ENCODE results near the gene MILR1. TPM values are rescaled to one million over a fixed set of nuclear protein-coding genes. Genes with fewer than 3 reads are reported as not detected.
A peak's percentile ranks its signal among the peaks of the same experiment; 100 is the strongest.
"Not testable (repeated sequence)": the region's sequence is repeated elsewhere in the genome, so short reads cannot be mapped to it uniquely, and the experiment has no call there.

Gene MILR1
- total RNA-seq, 2 donors from 2014 or later: 10.0 to 28.8 TPM

DNA sequence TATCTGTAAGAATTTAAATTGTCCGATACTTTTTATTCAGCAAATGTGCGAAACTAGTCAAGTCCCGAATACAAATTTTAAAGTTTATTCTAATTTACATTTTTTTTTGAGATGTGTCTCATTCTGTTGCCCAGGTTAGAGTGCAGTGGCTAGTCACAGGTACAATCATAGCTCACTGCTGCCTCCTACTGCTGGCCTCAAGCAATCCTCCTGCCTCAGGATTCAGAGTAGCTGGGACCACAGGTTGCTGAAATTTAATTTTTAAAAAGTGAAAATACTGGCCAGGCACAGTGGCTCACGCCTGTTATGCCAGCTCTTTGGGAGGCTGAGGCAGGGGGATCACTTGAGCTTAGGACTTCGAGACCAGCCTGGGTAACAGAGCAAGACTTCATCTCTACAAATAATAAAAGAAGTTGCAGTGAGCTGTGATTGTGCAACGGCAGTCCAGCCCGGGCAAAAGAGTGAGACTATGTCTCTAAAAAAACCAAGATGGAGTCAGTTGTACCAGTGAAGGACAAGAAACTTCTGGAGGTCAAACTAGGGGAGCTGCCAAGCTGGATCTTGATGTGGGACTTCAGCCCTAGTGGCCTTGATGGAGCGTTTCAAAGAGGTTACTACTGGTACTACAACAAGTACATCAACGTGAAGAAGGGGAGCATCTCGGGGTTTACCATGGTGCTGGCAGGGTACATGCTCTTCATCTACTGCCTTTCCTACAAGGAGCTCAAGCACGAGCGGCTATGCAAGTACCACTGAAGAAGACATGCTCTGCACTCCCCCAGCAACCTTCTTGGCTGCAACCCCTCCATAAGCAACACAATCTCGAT lies 42.3 kb downstream of the MILR1 start:
- H3K27ac ChIP-seq: no peak overlapping the region
- no peak overlapping the region for H3K4me3 ChIP-seq
- TF ChIP-seq, protein P1, sequence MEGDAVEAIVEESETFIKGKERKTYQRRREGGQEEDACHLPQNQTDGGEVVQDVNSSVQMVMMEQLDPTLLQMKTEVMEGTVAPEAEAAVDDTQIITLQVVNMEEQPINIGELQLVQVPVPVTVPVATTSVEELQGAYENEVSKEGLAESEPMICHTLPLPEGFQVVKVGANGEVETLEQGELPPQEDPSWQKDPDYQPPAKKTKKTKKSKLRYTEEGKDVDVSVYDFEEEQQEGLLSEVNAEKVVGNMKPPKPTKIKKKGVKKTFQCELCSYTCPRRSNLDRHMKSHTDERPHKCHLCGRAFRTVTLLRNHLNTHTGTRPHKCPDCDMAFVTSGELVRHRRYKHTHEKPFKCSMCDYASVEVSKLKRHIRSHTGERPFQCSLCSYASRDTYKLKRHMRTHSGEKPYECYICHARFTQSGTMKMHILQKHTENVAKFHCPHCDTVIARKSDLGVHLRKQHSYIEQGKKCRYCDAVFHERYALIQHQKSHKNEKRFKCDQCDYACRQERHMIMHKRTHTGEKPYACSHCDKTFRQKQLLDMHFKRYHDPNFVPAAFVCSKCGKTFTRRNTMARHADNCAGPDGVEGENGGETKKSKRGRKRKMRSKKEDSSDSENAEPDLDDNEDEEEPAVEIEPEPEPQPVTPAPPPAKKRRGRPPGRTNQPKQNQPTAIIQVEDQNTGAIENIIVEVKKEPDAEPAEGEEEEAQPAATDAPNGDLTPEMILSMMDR (IDR thresholded peaks at IDR 0.05): peak; percentile 37
- ATAC-seq (ENCODE audit: insufficient number of reproducible peaks, low FRiP score, low read depth) (no peak), DNase-seq (ENCODE audit: low spot score) (no peak)
- no peaks in the 10 kb centered on the region for H3K9me3 ChIP-seq
- H3K27me3 ChIP-seq (replicated peaks; ENCODE audit: insufficient read depth): no peaks in the 10 kb centered on the region
- H3K36me3 ChIP-seq: peaks cover 16% of the 10 kb centered on the region
- peaks cover 12 to 24% of the 10 kb centered on the region in 2 donors for H3K4me1 ChIP-seq (ENCODE audit: control insufficient read depth in 1 of 2, low read depth in 2 of 2)

DNA sequence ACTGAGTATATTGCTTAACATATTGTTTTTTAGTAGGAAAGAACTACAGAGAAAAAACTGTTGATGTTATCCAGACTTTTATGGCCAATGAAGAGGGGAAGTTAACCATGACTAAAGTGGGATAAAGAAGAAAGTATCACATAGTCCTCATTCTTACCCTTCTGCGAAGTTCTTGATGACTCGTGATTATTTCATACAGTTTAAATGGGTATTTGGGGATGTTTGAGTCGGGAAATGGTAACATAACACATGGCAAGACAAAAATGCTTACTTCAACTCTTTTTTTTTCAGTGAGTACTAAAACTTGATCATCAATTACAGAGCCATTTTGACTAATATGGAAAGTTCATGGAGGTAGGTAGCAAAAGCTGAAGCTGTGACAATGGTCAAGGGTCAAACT lies 43.1 kb downstream of the MILR1 start:
- TF ChIP-seq, protein P1 (IDR thresholded peaks at IDR 0.05): no peak
- H3K36me3 ChIP-seq: peaks cover 16% of the 10 kb centered on the region
- no peak for DNase-seq (ENCODE audit: low spot score)

DNA sequence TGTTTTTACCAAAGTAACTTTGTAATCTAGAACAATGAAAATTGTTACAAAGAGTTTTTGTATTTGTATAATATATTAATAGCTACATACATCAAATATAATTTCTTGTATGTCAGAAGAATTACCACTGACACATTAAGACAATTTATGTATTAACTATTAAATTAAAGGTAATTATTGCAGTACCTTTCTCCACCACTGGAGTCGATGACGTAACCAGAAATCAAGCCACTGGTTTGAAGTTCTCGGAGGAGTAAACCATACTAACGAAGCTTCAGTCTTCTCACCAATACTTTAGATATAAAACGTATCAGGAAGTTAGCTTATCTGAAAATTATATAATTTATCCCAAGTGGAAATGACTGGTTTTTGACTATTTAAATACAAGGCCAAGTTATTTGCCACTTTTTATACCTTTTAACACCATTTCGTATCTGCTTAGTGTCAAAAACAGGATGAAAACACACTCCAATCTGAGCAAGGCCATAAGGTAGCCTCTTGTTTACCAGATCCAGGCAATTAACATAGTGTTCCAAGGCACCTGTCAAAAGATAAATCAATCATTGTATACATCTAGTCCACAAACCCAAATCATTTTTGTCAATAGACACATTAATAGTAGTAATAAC lies 43.7 kb downstream of the MILR1 start:
- Histone ChIP-seq H3K27me3 (replicated peaks; ENCODE audit: insufficient read depth) (no peaks in the 10 kb centered on the region), H3K27ac (no peak overlapping the region), H3K4me3 (no peak overlapping the region), H3K9me3 (no peaks in the 10 kb centered on the region), H3K36me3 (peaks cover 16% of the 10 kb centered on the region), H3K4me1 (ENCODE audit: control insufficient read depth in 1 of 2, low read depth in 2 of 2) (peaks cover 15 to 30% of the 10 kb centered on the region in 2 donors)
- TF ChIP-seq, protein P1 (IDR thresholded peaks at IDR 0.05): peak; percentile 52
- ATAC-seq (ENCODE audit: insufficient number of reproducible peaks, low FRiP score, low read depth) (no peak), DNase-seq (ENCODE audit: low spot score) (no peak)

More for the DNA sequence above, 43.1 kb downstream of the MILR1 start:
- Histone ChIP-seq H3K9me3 (no peaks in the 10 kb centered on the region), H3K27me3 (replicated peaks; ENCODE audit: insufficient read depth) (no peaks in the 10 kb centered on the region), H3K4me3 (no peak overlapping the region), H3K27ac (no peak overlapping the region), H3K4me1 (ENCODE audit: control insufficient read depth in 1 of 2, low read depth in 2 of 2) (peaks cover 12 to 26% of the 10 kb centered on the region in 2 donors)
- no peak for ATAC-seq (ENCODE audit: insufficient number of reproducible peaks, low FRiP score, low read depth)

DNA sequence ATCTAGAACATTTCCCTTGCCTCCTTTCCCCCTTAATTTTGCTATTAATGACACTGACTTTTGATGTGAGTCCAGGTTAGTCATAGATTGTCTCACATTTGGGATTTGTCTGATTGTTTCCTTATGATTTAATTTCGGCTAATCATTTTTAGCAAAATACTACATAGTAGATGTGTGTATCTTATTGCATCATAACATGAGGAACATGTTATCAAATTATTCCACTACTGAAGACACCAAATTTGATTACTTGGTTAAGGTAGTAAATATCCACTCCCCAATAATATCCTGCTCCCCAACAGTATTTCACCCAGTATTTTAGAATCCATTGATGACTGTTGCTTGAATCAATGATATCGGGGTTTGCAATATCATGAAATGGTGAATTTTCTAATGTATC lies 45.2 kb downstream of the MILR1 start:
- no peak overlapping the region for H3K4me3 ChIP-seq
- peaks cover 19% of the 10 kb centered on the region for H3K36me3 ChIP-seq
- no peak for ATAC-seq (ENCODE audit: insufficient number of reproducible peaks, low FRiP score, low read depth)
- H3K4me1 ChIP-seq (ENCODE audit: control insufficient read depth in 1 of 2, low read depth in 2 of 2): peaks cover 16 to 33% of the 10 kb centered on the region in 2 donors
- no peak overlapping the region for H3K27ac ChIP-seq
- H3K27me3 ChIP-seq (replicated peaks; ENCODE audit: insufficient read depth): no peaks in the 10 kb centered on the region
- TF ChIP-seq, protein P1 (IDR thresholded peaks at IDR 0.05): no peak
- no peak for DNase-seq (ENCODE audit: low spot score)
- no peaks in the 10 kb centered on the region for H3K9me3 ChIP-seq

DNA sequence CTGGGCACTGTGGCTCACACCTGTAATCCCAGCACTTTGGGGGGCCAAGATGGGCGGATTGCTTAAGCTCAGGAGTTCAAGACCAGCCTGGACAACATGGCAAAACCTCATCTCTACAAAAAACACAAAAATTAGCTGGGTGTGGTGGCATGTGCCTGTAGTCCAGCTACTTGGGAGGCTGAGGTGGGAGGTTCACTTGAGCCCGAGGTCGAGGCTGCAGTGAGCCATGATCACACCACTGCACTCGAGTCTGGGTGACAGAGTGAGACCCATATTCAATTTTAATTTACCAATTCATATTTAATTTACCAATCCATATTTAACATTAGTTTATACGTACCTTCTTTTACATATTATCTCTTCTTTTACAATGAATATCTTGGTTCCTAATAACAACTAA lies 46.4 kb downstream of the MILR1 start:
- H3K27me3 ChIP-seq (replicated peaks; ENCODE audit: insufficient read depth); DNase-seq (ENCODE audit: low spot score); H3K9me3 ChIP-seq; H3K27ac ChIP-seq; ATAC-seq (ENCODE audit: insufficient number of reproducible peaks, low FRiP score, low read depth): not testable (repeated sequence)
- H3K4me3 ChIP-seq: peak overlapping the region; percentile 82
- H3K4me1 ChIP-seq (ENCODE audit: control insufficient read depth in 1 of 2, low read depth in 2 of 2): peaks cover 20 to 45% of the 10 kb centered on the region in 2 donors
- peaks cover 21% of the 10 kb centered on the region for H3K36me3 ChIP-seq

Measured in thoracic aorta (tissue), 2 donors.